HCT116 (cell line): Measurements from ENCODE around the gene CAMKK1. TPM values are rescaled to one million over a fixed set of nuclear protein-coding genes. Genes with fewer than 3 reads are reported as not detected.

Source experiments
- ATAC-seq: fragments of 200-7000 bp; cut with Tn5 transposase; 2 replicates; pipeline ENCODE4 v1.9.1; 2020; ENCODE audit warnings: mild to moderate bottlenecking, moderate library complexity
- BruUV-seq: library from RNA; stranded (reverse); fragments of 400-500 nt; replicated peaks from 2 replicates; lab custom pipeline; 2021; lab: Mats Ljungman, UMichigan
- CTCF ChIA-PET: fragments of 300-600 bp; sonication (Branson Sonifier 250); formaldehyde crosslinking; loops from one replicate; lab custom pipeline; 2021; ENCODE audit warnings: antibody characterized with exemption; lab: Charles Lee
- POLR2A ChIA-PET: fragments of 300-600, 350-600 bp; sonication (Branson Sonifier 250); formaldehyde crosslinking; loops from one replicate; lab custom pipeline; 2021; ENCODE audit warnings: antibody characterized with exemption; lab: Charles Lee
- RAD21 ChIA-PET, 2 experiments: fragments of 300-600 bp; sonication (Branson Sonifier 250); formaldehyde crosslinking; loops; one replicate each; lab custom pipeline; 2023; ENCODE audit warnings: low total read pairs in 2 of 2; ENCODE audit not compliant: uncharacterized antibody in 2 of 2, unreplicated experiment in 2 of 2, low non-redundant PET in 1 of 2; lab: Charles Lee
- DNase-seq: peaks from one replicate; pipeline ENCODE4 v3.0.0-alpha.2; 2010; ENCODE audit warnings: low read depth, low spot score
- H2AFZ ChIP-seq: fragments of 200-600 bp; shearing (Covaris generic), sonication (generic); 2 replicates; pipeline ENCODE4 v1.6.1; 2017; ENCODE audit warnings: low read depth, mixed run types, mixed read lengths, antibody characterized with exemption, low read length; ENCODE audit not compliant: poor library complexity, severe bottlenecking
- H3K27ac ChIP-seq: 2 replicates; pipeline ENCODE4 v1.5.1; 2012; ENCODE audit warnings: low read depth, low read length
- H3K27me3 ChIP-seq: fragments of 200-600 bp; sonication (generic); 2 replicates; pipeline ENCODE4 v1.6.1; 2016; ENCODE audit warnings: mixed run types, low read length, mixed read lengths; ENCODE audit not compliant: insufficient read depth
- H3K36me3 ChIP-seq, 2 experiments: fragments of 200-500 bp in 1 of 2; fragments of 200-600 bp in 1 of 2; sonication (Bioruptor generic) in 1 of 2; sonication (generic) in 1 of 2; 2 replicates each; pipeline versions ENCODE4 v1.5.1 to v1.6.1; 2014 to 2016; ENCODE audit warnings: low read length in 2 of 2, inconsistent platforms in 1 of 2, mixed read lengths in 1 of 2, mixed run types in 1 of 2; ENCODE audit not compliant: insufficient read depth in 2 of 2, control insufficient read depth in 1 of 2
- H3K4me1 ChIP-seq, 2 experiments: fragments of 200-600 bp in 1 of 2; sonication (generic) in 1 of 2; 2 replicates each; pipeline versions ENCODE4 v1.5.1 to v1.6.1; 2012 to 2017; ENCODE audit warnings: low read length in 2 of 2, inconsistent platforms in 1 of 2, mild to moderate bottlenecking in 1 of 2, mixed read lengths in 1 of 2, mixed run types in 1 of 2, moderate library complexity in 1 of 2; ENCODE audit not compliant: insufficient read depth in 2 of 2, control insufficient read depth in 1 of 2
- H3K4me2 ChIP-seq: fragments of 200-600 bp; sonication (generic); 2 replicates; pipeline ENCODE4 v1.6.1; 2017; ENCODE audit warnings: mixed run types, low read length, mixed read lengths
- H3K4me3 ChIP-seq, 2 experiments: fragments of 200-600 bp in 1 of 2; sonication (generic) in 1 of 2; replicated peaks in 1 of 2; 2 replicates each; pipeline ENCODE4 v1.5.1; 2011 to 2016; ENCODE audit warnings: low read length in 2 of 2, control low read depth in 1 of 2, low read depth in 1 of 2, mild to moderate bottlenecking in 1 of 2, mixed read lengths in 1 of 2, mixed run types in 1 of 2
- H3K79me2 ChIP-seq: fragments of 200-600 bp; sonication (generic); 2 replicates; pipeline ENCODE4 v1.6.1; 2017; ENCODE audit warnings: mild to moderate bottlenecking, mixed run types, low read length, moderate library complexity, mixed read lengths; ENCODE audit not compliant: insufficient read depth
- H3K9ac ChIP-seq: fragments of 200-600 bp; sonication (generic); 2 replicates; pipeline ENCODE4 v1.6.1; 2016; ENCODE audit warnings: low read length, mixed read lengths
- H3K9me2 ChIP-seq: fragments of 200-600 bp; sonication (generic), shearing (Covaris generic); 2 replicates; pipeline ENCODE4 v1.6.1; 2017; ENCODE audit warnings: mixed run types, mild to moderate bottlenecking, moderate library complexity; ENCODE audit not compliant: insufficient read depth
- H3K9me3 ChIP-seq, 2 experiments: fragments of 200-500 bp in 1 of 2; fragments of 200-600 bp in 1 of 2; sonication (Bioruptor generic) in 1 of 2; sonication (generic) in 1 of 2; 2 replicates each; pipeline ENCODE4 v1.6.1; 2014 to 2017; ENCODE audit warnings: low read length in 2 of 2, mixed read lengths in 2 of 2, inconsistent platforms in 1 of 2, low read depth in 1 of 2, mild to moderate bottlenecking in 1 of 2, mixed run types in 1 of 2, moderate library complexity in 1 of 2; ENCODE audit not compliant: control insufficient read depth in 1 of 2, insufficient read depth in 1 of 2
- H4K20me1 ChIP-seq: fragments of 200-600 bp; sonication (generic), shearing (Covaris generic); 2 replicates; pipeline ENCODE4 v1.6.1; 2017; ENCODE audit warnings: mixed run types, mild to moderate bottlenecking, moderate library complexity; ENCODE audit not compliant: insufficient read depth
- ATF3 ChIP-seq: IDR thresholded peaks from 2 replicates; pipeline ENCODE4 v1.6.1; 2012
- CBX3 ChIP-seq: IDR thresholded peaks from 2 replicates; pipeline ENCODE4 v1.6.1; 2012; ENCODE audit warnings: low read depth
- ELF1 ChIP-seq: IDR thresholded peaks from 2 replicates; pipeline ENCODE4 v1.6.1; 2012; ENCODE audit warnings: low read depth, borderline replicate concordance
- EZH2phosphoT487 ChIP-seq: fragments of 200-600 bp; IDR thresholded peaks from 2 replicates; pipeline ENCODE4 v1.6.1; 2018; ENCODE audit warnings: antibody characterized with exemption, borderline replicate concordance
- FOSL1 ChIP-seq: IDR thresholded peaks from 2 replicates; pipeline ENCODE4 v1.6.1; 2012; ENCODE audit warnings: low read depth
- JUND ChIP-seq: IDR thresholded peaks from 2 replicates; pipeline ENCODE4 v1.6.1; 2012
- MAX ChIP-seq: IDR thresholded peaks from 2 replicates; pipeline ENCODE4 v1.6.1; 2012
- POLR2A ChIP-seq: IDR thresholded peaks from 2 replicates; pipeline ENCODE4 v1.7.0; 2011; ENCODE audit warnings: borderline replicate concordance; ENCODE audit not compliant: insufficient read depth, insufficient read length; ENCODE audit errors: extremely low read depth
- POLR2AphosphoS5 ChIP-seq: IDR thresholded peaks from 2 replicates; pipeline ENCODE4 v1.6.1; 2011; ENCODE audit warnings: mild to moderate bottlenecking, low read depth, low read length, moderate library complexity
- RAD21 ChIP-seq: IDR thresholded peaks from 2 replicates; pipeline ENCODE4 v1.6.1; 2012; ENCODE audit warnings: low read depth, mild to moderate bottlenecking
- SP1 ChIP-seq: IDR thresholded peaks from 2 replicates; pipeline ENCODE4 v1.6.1; 2012; ENCODE audit warnings: low read depth
- SRF ChIP-seq: IDR thresholded peaks from 2 replicates; pipeline ENCODE4 v1.6.1; 2012; ENCODE audit warnings: low read depth
- TCF7L2 ChIP-seq: IDR thresholded peaks from 2 replicates; pipeline ENCODE4 v1.7.0; 2011; ENCODE audit warnings: borderline replicate concordance, inconsistent platforms; ENCODE audit not compliant: insufficient read depth, insufficient read length; ENCODE audit errors: extremely low read depth
- YY1 ChIP-seq: IDR thresholded peaks from 2 replicates; pipeline ENCODE4 v1.6.1; 2011; ENCODE audit warnings: low read length, low read depth, moderate library complexity, mild to moderate bottlenecking; ENCODE audit not compliant: insufficient replicate concordance; ENCODE audit errors: extremely low read depth
- ZBTB33 ChIP-seq: IDR thresholded peaks from 2 replicates; pipeline ENCODE4 v1.6.1; 2011; ENCODE audit warnings: mild to moderate bottlenecking, low read length, moderate library complexity; ENCODE audit not compliant: insufficient replicate concordance; ENCODE audit errors: extremely low read depth
- ZFX ChIP-seq: fragments of 450-650 bp; IDR thresholded peaks from 2 replicates; pipeline ENCODE4 v1.6.1; 2017
- ZNF274 ChIP-seq: fragments of 200-500 bp; sonication (Bioruptor generic); IDR thresholded peaks from 2 replicates; pipeline ENCODE4 v1.6.1; 2014; ENCODE audit warnings: mild to moderate bottlenecking, low read depth, low read length, inconsistent platforms
- intact Hi-C: fragments of 100-400 bp; cut with micrococcal nuclease; formaldehyde crosslinking; loops from 2 replicates; pipeline ENCODE4 v1.10.0; 2022
- total RNA-seq: library from RNA; stranded (reverse); gene quantifications from one replicate; pipeline ENCODE4 v1.2.1, GENCODE V29; 2021; ENCODE audit not compliant: unreplicated experiment

CAMKK1 gene
- total RNA-seq, 1 experiment from 2014 or later, result 10.6 TPM

- no peak overlapping the region for H3K4me3 ChIP-seq
- no peaks in the 10 kb centered on the region for H3K4me1 ChIP-seq
- H3K9me3 ChIP-seq, result no peaks in the 10 kb centered on the region
- TF ChIP-seq YY1 (no peak), FOSL1 (no peak), POLR2AphosphoS5 (no peak), JUND (no peak)
- intact Hi-C loops, result loop anchor here (2.0 kb wide), 1 partner anchor 143 kb away; no protein-coding TSS in a partner anchor
- no peaks in the 10 kb centered on the region for H3K9me2 ChIP-seq
- no peak overlapping the region for H3K9ac ChIP-seq
- peaks cover 12% of the 10 kb centered on the region; the same call in 1 of the 2 replicates for H3K79me2 ChIP-seq
- H4K20me1 ChIP-seq, result no peaks in the 10 kb centered on the region
- no peak overlapping the region for H3K4me2 ChIP-seq
- H3K36me3 ChIP-seq, result peaks cover 31 to 49% of the 10 kb centered on the region in 2 experiments
- ATAC-seq, result no peak
- RAD21 ChIA-PET, result no interaction called here
- CTCF ChIA-PET, result interaction anchor here (2.2 to 3.6 kb wide), 2 partner anchors 88 to 144 kb away, joined by 7 to 43 read pairs; no protein-coding TSS in a partner anchor
- no TSS peak for BruUV-seq
- POLR2A ChIA-PET, result no interaction called here
- DNase-seq, result no peak
- no peak overlapping the region for H3K27ac ChIP-seq
- H2AFZ ChIP-seq, result no peak overlapping the region
- no peaks in the 10 kb centered on the region for H3K27me3 ChIP-seq
Measured at GRCh38 chr17:3826191-3826590, 66.7 kb downstream of the CAMKK1 start.

- BruUV-seq, result no TSS peak
- H3K27ac ChIP-seq, result no peak overlapping the region
- H3K4me3 ChIP-seq, result no peak overlapping the region
- ATAC-seq (no peak), DNase-seq (no peak)
- no peaks in the 10 kb centered on the region for H4K20me1 ChIP-seq
- RAD21 ChIA-PET, result no interaction called here
- peaks cover 46 to 55% of the 10 kb centered on the region in 2 experiments for H3K36me3 ChIP-seq
- H3K9me3 ChIP-seq, result no peaks in the 10 kb centered on the region
- H3K9me2 ChIP-seq, result no peaks in the 10 kb centered on the region
- POLR2A ChIA-PET, result no interaction called here
- CTCF ChIA-PET, result no interaction called here
- intact Hi-C loops, result no loop called here
- H3K79me2 ChIP-seq, result peaks cover 5% of the 10 kb centered on the region; the same call in 1 of the 2 replicates
- H2AFZ ChIP-seq, result no peak overlapping the region
- TF ChIP-seq CBX3 (no peak), ATF3 (no peak), EZH2phosphoT487 (no peak), ZBTB33 (no peak), SRF (no peak), TCF7L2 (no peak), SP1 (no peak), POLR2AphosphoS5 (no peak), JUND (no peak), ZFX (no peak), POLR2A (no peak), ZNF274 (no peak), MAX (no peak), ELF1 (no peak), RAD21 (no peak), FOSL1 (no peak)
- no peaks in the 10 kb centered on the region for H3K4me1 ChIP-seq
- no peaks in the 10 kb centered on the region for H3K27me3 ChIP-seq
- no peak overlapping the region for H3K4me2 ChIP-seq
- H3K9ac ChIP-seq, result no peak overlapping the region
Measured at GRCh38 chr17:3821101-3821500, 71.8 kb downstream of the CAMKK1 start.
